ENCODE data around the gene IL1RAP.
"Not testable (repeated sequence)": the region's sequence is repeated elsewhere in the genome, so short reads cannot be mapped to it uniquely, and the experiment has no call there.

IL1RAP gene

DNA sequence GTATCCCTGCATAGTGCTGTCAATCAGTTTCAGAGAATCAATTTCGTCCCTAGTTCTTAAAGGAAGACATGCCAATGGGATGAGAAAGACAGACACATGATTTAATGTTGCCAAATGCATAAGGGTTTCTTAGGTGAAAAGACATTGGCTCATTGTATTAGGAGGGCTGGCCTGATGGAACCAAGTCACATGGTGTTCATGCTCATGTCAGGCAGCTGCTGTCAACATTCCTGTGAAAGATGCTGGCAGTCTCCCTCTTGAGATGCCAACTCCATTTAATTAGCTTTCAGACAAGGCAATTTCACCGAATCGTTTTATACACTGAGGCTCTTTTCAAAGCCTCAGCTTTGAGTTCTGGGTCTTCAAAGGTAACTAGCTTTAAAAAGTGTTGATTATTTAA is 16.1 kb upstream of the IL1RAP start:
- CTCF ChIA-PET = no interaction called here
- Mint-ChIP-seq H3K4me1 (no peaks in the 10 kb centered on the region), H3K9me3 (no peaks in the 10 kb centered on the region), H3K27ac (no peak overlapping the region), H3K27me3 (peaks cover 16% of the 10 kb centered on the region), H3K4me3 (no peak overlapping the region), H3K36me3 (no peaks in the 10 kb centered on the region)
- DNase-seq = no peak

GRCh38 chr3:190498293-190498692 is 15.6 kb upstream of the IL1RAP start:
- no peak for DNase-seq
- CTCF ChIA-PET = interaction anchor here (0.8 kb wide), 1 partner anchor 10 kb away, joined by 4 read pairs; no protein-coding TSS in a partner anchor
- Mint-ChIP-seq H3K27ac (no peak overlapping the region), H3K27me3 (peaks cover 13% of the 10 kb centered on the region), H3K36me3 (no peaks in the 10 kb centered on the region), H3K4me1 (no peaks in the 10 kb centered on the region), H3K9me3 (no peaks in the 10 kb centered on the region), H3K4me3 (no peak overlapping the region)

DNA sequence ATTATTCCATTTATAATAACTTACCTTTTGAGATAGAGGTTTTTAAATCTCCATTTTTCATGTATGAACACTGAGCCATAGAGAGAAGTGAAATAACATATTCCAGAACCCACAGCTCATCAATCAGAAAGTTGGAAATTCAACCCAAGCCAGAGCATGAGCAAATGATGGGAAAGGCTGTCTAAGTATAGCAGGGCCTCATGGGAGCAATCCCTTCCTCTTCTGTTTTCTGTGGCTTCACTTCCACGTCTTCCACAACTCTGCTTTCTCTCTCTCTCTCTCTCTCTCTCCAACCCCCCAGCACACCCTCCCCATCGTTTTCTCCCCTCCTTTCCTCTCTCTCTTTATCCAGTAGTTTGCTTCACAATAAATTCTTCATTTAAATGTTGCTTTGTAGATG is 14.8 kb upstream of the IL1RAP start:
- CTCF ChIA-PET = interaction anchor here (0.8 kb wide), 1 partner anchor 9 kb away, joined by 4 read pairs; no protein-coding TSS in a partner anchor

DNA sequence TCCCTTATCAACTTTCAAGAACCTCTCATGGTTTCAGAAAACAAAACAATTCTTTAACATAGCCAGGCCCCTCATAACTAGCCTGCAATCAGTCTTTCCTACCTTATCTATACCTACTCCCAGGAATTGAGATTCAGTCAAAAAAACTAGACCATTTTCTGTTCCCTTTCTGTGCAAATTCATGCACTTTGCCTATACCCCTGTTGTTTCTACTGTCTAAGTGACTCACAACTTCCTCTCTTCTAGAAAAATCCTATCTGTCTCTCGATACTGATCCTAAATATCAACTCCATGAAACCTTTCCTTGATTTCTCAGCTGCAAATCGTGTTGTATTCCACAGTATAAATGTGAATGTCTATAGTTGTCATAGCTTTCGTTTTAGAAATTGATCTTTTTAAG is 10.9 kb upstream of the IL1RAP start:
- no peak for DNase-seq
- H3K9me3 Mint-ChIP-seq = no peaks in the 10 kb centered on the region
- no peaks in the 10 kb centered on the region for H3K4me1 Mint-ChIP-seq
- H3K4me3 Mint-ChIP-seq = no peak overlapping the region
- CTCF ChIA-PET = interaction anchor here (1.3 kb wide), 1 partner anchor 278 kb away, joined by 3 read pairs; no protein-coding TSS in a partner anchor
- H3K27ac Mint-ChIP-seq = no peak overlapping the region
- no peaks in the 10 kb centered on the region for H3K36me3 Mint-ChIP-seq
- peaks cover 8% of the 10 kb centered on the region for H3K27me3 Mint-ChIP-seq

More for the DNA sequence above, 14.8 kb upstream of the IL1RAP start:
- no peaks in the 10 kb centered on the region for H3K36me3 Mint-ChIP-seq
- H3K9me3 Mint-ChIP-seq = no peaks in the 10 kb centered on the region
- DNase-seq = no peak
- H3K4me3 Mint-ChIP-seq = no peak overlapping the region
- peaks cover 17% of the 10 kb centered on the region for H3K27me3 Mint-ChIP-seq
- H3K27ac Mint-ChIP-seq = no peak overlapping the region
- H3K4me1 Mint-ChIP-seq = no peaks in the 10 kb centered on the region

DNA sequence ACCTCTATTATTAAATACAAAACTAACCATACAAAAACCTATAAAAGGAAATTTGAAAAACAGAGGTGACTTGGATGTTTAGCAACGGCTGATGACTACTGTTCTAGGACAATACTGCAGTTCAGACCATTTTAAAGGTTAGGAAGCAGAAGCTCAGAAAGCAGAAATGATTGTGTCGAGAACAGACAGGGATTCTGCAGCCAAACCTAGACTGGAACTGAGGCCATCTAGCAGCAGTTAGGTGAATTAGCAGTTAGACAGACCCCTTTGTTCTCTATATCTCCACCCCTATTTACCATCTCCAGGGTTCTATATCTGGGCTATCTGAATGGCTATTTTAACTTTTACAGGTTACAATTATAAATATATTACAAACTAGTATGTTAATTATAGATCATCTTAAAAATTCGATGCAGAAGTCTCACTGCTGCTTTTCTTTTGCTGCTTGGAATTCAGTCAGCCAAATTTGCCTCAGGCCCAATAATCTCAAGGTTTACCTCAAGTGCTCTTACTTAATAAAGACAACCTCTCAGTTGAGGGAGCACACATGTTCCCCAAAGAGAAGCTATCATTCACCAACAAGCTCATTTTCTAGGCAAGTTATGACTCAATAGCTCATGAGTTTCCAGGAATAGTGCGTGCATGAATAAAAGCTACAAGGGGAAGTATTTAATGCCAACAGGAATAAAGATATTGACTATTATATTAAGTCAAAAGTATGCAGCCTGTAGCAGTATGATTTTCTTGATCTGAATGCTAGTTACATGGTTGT is 9.3 kb upstream of the IL1RAP start:
- Mint-ChIP-seq H3K36me3 (no peaks in the 10 kb centered on the region), H3K9me3 (no peaks in the 10 kb centered on the region), H3K27ac (no peak overlapping the region), H3K4me1 (no peaks in the 10 kb centered on the region), H3K27me3 (peaks cover 12% of the 10 kb centered on the region), H3K4me3 (no peak overlapping the region)
- CTCF ChIA-PET = interaction anchor here (0.8 to 1.3 kb wide), 3 partner anchors 9 to 280 kb away, joined by 3 to 4 read pairs (median 3); no protein-coding TSS in a partner anchor
- DNase-seq = no peak

GRCh38 chr3:190505381-190506003 is 8.4 kb upstream of the IL1RAP start:
- Mint-ChIP-seq H3K36me3 (no peaks in the 10 kb centered on the region), H3K27ac (no peak overlapping the region), H3K27me3 (peaks cover 12% of the 10 kb centered on the region), H3K4me3 (no peak overlapping the region), H3K9me3 (no peaks in the 10 kb centered on the region), H3K4me1 (no peaks in the 10 kb centered on the region)
- CTCF ChIA-PET = interaction anchor here (0.8 kb wide), 1 partner anchor 8 kb away, joined by 3 read pairs; no protein-coding TSS in a partner anchor
- no peak for DNase-seq

GRCh38 chr3:190506271-190506670 is 7.6 kb upstream of the IL1RAP start:
- H3K4me1 Mint-ChIP-seq = no peaks in the 10 kb centered on the region
- CTCF ChIA-PET = no interaction called here
- H3K27me3 Mint-ChIP-seq = peaks cover 12% of the 10 kb centered on the region
- no peak overlapping the region for H3K4me3 Mint-ChIP-seq
- DNase-seq = no peak
- H3K9me3 Mint-ChIP-seq = no peaks in the 10 kb centered on the region
- no peak overlapping the region for H3K27ac Mint-ChIP-seq
- no peaks in the 10 kb centered on the region for H3K36me3 Mint-ChIP-seq

DNA sequence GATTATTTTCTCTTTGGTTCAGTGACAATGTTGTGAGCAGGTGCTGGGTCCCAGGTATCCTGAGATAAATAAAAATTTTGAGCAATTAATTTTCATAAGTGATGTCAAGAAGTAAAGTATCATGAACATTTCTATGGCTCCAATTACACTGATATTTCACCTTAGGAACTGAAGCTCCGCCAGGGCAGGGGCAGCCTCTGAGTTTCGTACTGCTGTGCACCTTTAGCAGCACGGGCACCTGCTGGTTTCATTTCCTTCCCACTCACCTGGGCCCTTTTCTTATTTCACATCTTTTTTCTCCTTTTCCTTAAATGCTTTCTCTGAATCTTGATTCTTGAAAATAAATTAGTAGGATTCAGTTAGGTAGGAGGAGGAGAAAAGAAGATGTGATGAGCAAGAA is 1.2 kb upstream of the IL1RAP start:
- CTCF ChIA-PET = interaction anchor here (1.0 to 1.5 kb wide), 5 partner anchors 8 to 185 kb away, joined by 3 to 7 read pairs (median 3); no protein-coding TSS in a partner anchor
- Mint-ChIP-seq H3K36me3 (no peaks in the 10 kb centered on the region), H3K4me1 (peaks cover 31% of the 10 kb centered on the region), H3K27me3 (peaks cover 4% of the 10 kb centered on the region), H3K9me3 (no peaks in the 10 kb centered on the region), H3K4me3 (peak overlapping the region; percentile 76), H3K27ac (peak overlapping the region; percentile 92)
- no peak for DNase-seq

DNA sequence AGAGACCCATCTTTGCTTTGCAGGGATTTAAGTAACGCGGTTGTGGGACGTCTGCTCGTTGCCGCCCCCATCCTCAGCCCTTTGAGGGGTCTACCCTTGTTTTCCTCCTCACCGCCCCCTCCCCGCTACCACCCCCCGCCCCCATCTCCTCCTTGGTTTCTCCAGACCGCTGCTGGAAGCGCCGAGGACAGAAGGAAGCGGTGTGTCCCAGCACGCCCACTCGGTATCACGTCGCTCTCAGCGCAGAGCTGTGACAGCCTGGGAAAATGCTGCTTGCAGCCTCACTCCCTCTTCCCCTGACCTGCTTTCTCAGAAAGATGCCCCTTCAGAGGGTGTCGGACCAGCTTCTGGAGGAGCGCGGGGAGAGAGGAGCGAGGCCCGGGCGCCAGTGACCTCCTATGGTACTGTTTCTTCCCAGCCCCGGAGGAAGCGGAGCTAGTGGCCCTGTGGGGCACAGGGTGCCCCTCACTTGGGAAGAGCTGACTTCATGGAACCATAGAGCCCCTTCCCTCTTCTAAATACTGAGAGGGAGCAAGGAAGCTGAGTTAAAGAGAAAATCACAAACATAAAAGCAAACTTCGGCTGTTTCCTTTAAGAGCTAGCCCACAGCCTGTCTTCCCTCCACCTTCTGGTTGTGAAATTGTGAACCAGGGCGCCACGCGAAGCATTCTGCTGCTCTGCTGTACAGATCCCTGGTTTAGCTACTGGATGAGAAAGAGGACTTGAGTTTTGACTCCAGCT is 698 bp downstream of the IL1RAP start:
- Mint-ChIP-seq H3K4me3 (peak overlapping the region; percentile 76), H3K27me3 (no peaks in the 10 kb centered on the region), H3K36me3 (peaks cover 7% of the 10 kb centered on the region), H3K27ac (peak overlapping the region; percentile 83), H3K9me3 (no peaks in the 10 kb centered on the region), H3K4me1 (peaks cover 31% of the 10 kb centered on the region)
- peak; percentile 53 for DNase-seq
- CTCF ChIA-PET = interaction anchor here (1.0 to 1.7 kb wide), 7 partner anchors 12 to 182 kb away, joined by 3 to 5 read pairs (median 3); no protein-coding TSS in a partner anchor

GRCh38 chr3:190516416-190516815 is 2.5 kb downstream of the IL1RAP start:
- Mint-ChIP-seq H3K4me3 (no peak overlapping the region), H3K9me3 (no peaks in the 10 kb centered on the region), H3K27ac (no peak overlapping the region), H3K27me3 (no peaks in the 10 kb centered on the region), H3K36me3 (peaks cover 7% of the 10 kb centered on the region), H3K4me1 (peaks cover 31% of the 10 kb centered on the region)
- no peak for DNase-seq
- CTCF ChIA-PET = interaction anchor here (0.5 to 1.5 kb wide), 2 partner anchors 61 to 137 kb away, joined by 3 read pairs; no protein-coding TSS in a partner anchor

GRCh38 chr3:190517687-190518086 is 3.8 kb downstream of the IL1RAP start:
- CTCF ChIA-PET = no interaction called here
- Mint-ChIP-seq H3K9me3 (no peaks in the 10 kb centered on the region), H3K4me1 (peaks cover 29% of the 10 kb centered on the region), H3K27ac (no peak overlapping the region), H3K36me3 (peaks cover 7% of the 10 kb centered on the region), H3K4me3 (no peak overlapping the region), H3K27me3 (no peaks in the 10 kb centered on the region)
- no peak for DNase-seq

GRCh38 chr3:190518531-190518930 is 4.6 kb downstream of the IL1RAP start:
- H3K4me3 Mint-ChIP-seq, DNase-seq, H3K27ac Mint-ChIP-seq, H3K27me3 Mint-ChIP-seq, H3K36me3 Mint-ChIP-seq, H3K9me3 Mint-ChIP-seq, CTCF ChIA-PET: not testable (repeated sequence)
- peaks cover 21% of the 10 kb centered on the region for H3K4me1 Mint-ChIP-seq

DNA sequence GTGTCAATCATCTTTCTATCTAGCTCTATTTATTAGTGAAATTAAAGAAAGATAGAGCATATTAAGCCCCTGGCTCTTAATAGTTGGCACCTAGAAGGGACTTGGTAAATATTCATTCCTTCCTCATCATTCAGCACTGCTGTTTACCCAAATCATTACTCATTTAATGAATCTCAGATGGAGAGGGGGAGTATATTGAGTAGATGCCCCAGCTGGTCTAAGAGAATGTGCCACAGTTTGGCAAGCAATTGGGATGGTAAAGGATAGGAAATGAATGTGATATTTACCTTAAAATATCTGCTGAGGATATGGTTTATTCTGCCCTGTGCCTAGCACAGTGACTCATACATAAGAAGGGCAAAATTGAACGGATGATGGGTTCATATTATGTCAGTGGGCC is 6.0 kb downstream of the IL1RAP start:
- Mint-ChIP-seq H3K27me3 (no peaks in the 10 kb centered on the region), H3K36me3 (peaks cover 7% of the 10 kb centered on the region), H3K9me3 (no peaks in the 10 kb centered on the region), H3K27ac (no peak overlapping the region), H3K4me1 (peaks cover 19% of the 10 kb centered on the region), H3K4me3 (no peak overlapping the region)
- DNase-seq = no peak
- CTCF ChIA-PET = no interaction called here

DNA sequence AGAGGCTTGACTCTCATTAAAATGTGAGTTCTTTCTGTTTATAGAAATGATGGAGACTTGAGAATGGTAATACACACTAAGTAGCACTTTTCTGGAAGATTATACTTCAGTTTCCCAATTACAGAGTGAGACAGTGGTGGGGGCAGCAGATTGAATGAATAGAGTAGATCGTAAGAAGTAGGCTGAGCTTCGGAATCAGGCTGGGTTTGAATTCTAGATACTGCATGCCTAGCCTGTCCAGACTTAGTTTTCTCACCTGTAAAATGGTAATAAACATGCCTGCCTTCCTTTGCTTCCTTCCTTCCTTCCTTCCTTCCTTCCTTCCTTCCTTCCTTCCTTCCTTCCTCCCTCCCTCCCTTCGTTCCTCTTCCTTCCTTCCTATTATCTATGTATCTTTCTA is 8.1 kb downstream of the IL1RAP start:
- CTCF ChIA-PET = interaction anchor here (0.9 kb wide), 1 partner anchor 156 kb away, joined by 3 read pairs; no protein-coding TSS in a partner anchor
- Mint-ChIP-seq H3K36me3 (peaks cover 7% of the 10 kb centered on the region), H3K27me3 (no peaks in the 10 kb centered on the region), H3K9me3 (no peaks in the 10 kb centered on the region), H3K4me3 (no peak overlapping the region), H3K27ac (no peak overlapping the region), H3K4me1 (peaks cover 1% of the 10 kb centered on the region)
- no peak for DNase-seq
